OCI-LY3 (cell line): Measurements from ENCODE around the gene ICOS.
"Not testable (repeated sequence)": the region's sequence is repeated elsewhere in the genome, so short reads cannot be mapped to it uniquely, and the experiment has no call there.

Experiments used
- H2AFZ ChIP-seq: fragments of 200-600, 300-600 bp; shearing (Covaris generic); 2 replicates; pipeline ENCODE4 v1.6.0; 2014; ENCODE audit warnings: antibody characterized with exemption, low read depth, low read length
- H3K27ac ChIP-seq: fragments of 200-600, 300-600 bp; sonication (generic); 2 replicates; pipeline ENCODE4 v1.5.1; 2014; ENCODE audit warnings: mild to moderate bottlenecking, low read length, moderate library complexity, mixed read lengths
- H3K27me3 ChIP-seq: fragments of 200-600, 300-600 bp; sonication (generic); 2 replicates; pipeline ENCODE4 v1.6.1; 2014; ENCODE audit warnings: low read depth, low read length, mixed read lengths
- H3K36me3 ChIP-seq: fragments of 200-600, 300-600 bp; sonication (generic); replicated peaks from 2 replicates; pipeline ENCODE3; 2014; ENCODE audit warnings: low read depth, low read length, mixed read lengths
- H3K4me1 ChIP-seq: fragments of 300-600, 200-600 bp; sonication (generic); 2 replicates; pipeline ENCODE4 v1.6.1; 2014; ENCODE audit warnings: low read length, mixed read lengths
- H3K4me2 ChIP-seq: fragments of 200-600, 300-600 bp; sonication (generic); 2 replicates; pipeline ENCODE4 v1.6.1; 2014; ENCODE audit warnings: low read length, mixed read lengths
- H3K4me3 ChIP-seq: fragments of 300-600, 200-600 bp; sonication (generic); 2 replicates; pipeline ENCODE4 v1.5.1; 2014; ENCODE audit warnings: antibody characterized with exemption, mild to moderate bottlenecking, low read length, moderate library complexity
- H3K79me2 ChIP-seq: fragments of 300-600, 200-600 bp; shearing (Covaris generic); 2 replicates; pipeline ENCODE4 v1.6.1; 2014; ENCODE audit warnings: mild to moderate bottlenecking, low read length, mixed read lengths
- H3K9ac ChIP-seq: fragments of 300-600, 200-600 bp; shearing (Covaris generic); 2 replicates; pipeline ENCODE4 v1.6.0; 2014; ENCODE audit warnings: mild to moderate bottlenecking, low read length, moderate library complexity
- H3K9me3 ChIP-seq: fragments of 200-600, 300-600 bp; shearing (Covaris generic); 2 replicates; pipeline ENCODE4 v1.6.1; 2014; ENCODE audit warnings: low read length, mixed read lengths; ENCODE audit not compliant: insufficient read depth
- H4K20me1 ChIP-seq: fragments of 200-600, 300-600 bp; sonication (generic); 2 replicates; pipeline ENCODE4 v1.6.1; 2016; ENCODE audit warnings: low read length, mixed read lengths; ENCODE audit not compliant: insufficient read depth
- EZH2phosphoT487 ChIP-seq: fragments of 200-600 bp; shearing (Covaris generic); IDR thresholded peaks from 2 replicates; pipeline ENCODE4 v1.6.1; 2018; ENCODE audit warnings: antibody characterized with exemption, mixed run types, low read depth
- TF ChIP-seq, protein P1 (sequence below): fragments of 200-600, 300-600 bp; sonication (generic); IDR thresholded peaks from 2 replicates; pipeline ENCODE4 v1.5.1; 2014; ENCODE audit warnings: antibody characterized with exemption, low read length, low read depth

The ICOS gene

DNA sequence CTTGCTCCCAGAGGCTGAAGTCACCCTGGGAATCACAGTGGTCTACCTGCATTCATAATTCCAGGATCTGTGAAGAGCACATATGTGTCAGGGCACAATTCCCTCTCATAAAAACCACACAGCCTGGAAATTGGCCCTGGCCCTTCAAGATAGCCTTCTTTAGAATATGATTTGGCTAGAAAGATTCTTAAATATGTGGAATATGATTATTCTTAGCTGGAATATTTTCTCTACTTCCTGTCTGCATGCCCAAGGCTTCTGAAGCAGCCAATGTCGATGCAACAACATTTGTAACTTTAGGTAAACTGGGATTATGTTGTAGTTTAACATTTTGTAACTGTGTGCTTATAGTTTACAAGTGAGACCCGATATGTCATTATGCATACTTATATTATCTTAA is 24.2 kb downstream of the ICOS start:
- no peaks in the 10 kb centered on the region for H3K9me3 ChIP-seq
- no peak overlapping the region for H2AFZ ChIP-seq
- no peak overlapping the region for H3K4me3 ChIP-seq
- H3K27ac ChIP-seq: no peak overlapping the region
- H3K9ac ChIP-seq: no peak overlapping the region
- peaks cover 20% of the 10 kb centered on the region for H3K4me1 ChIP-seq
- no peak overlapping the region for H3K4me2 ChIP-seq
- no peaks in the 10 kb centered on the region for H3K79me2 ChIP-seq
- H3K27me3 ChIP-seq: no peaks in the 10 kb centered on the region
- H3K36me3 ChIP-seq: no peaks in the 10 kb centered on the region
- no peaks in the 10 kb centered on the region for H4K20me1 ChIP-seq
- TF ChIP-seq, protein P1, sequence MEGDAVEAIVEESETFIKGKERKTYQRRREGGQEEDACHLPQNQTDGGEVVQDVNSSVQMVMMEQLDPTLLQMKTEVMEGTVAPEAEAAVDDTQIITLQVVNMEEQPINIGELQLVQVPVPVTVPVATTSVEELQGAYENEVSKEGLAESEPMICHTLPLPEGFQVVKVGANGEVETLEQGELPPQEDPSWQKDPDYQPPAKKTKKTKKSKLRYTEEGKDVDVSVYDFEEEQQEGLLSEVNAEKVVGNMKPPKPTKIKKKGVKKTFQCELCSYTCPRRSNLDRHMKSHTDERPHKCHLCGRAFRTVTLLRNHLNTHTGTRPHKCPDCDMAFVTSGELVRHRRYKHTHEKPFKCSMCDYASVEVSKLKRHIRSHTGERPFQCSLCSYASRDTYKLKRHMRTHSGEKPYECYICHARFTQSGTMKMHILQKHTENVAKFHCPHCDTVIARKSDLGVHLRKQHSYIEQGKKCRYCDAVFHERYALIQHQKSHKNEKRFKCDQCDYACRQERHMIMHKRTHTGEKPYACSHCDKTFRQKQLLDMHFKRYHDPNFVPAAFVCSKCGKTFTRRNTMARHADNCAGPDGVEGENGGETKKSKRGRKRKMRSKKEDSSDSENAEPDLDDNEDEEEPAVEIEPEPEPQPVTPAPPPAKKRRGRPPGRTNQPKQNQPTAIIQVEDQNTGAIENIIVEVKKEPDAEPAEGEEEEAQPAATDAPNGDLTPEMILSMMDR: no peak
- TF ChIP-seq EZH2phosphoT487: no peak

DNA sequence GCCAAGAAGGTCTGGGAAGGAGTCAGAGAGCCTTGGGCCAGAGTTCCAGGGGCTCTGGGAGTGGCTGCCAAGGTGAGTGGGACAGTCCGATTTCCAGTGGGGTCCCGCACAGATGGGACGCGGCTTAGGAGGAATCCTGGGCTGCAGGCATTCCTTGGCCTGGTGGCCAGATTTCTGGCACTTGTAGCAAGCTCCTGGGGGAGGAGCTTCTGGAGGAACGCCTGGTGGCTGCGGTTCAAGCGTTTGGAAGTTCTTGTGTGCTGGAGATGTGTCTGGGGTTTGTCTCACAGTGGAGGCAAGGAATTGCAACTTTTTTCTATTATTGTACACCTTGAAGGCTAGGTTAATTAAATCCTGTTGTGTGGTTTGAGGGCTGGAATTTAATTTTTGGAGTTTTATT is 28.6 kb downstream of the ICOS start:
- not testable (repeated sequence) for H3K4me1 ChIP-seq, H3K4me3 ChIP-seq, H3K36me3 ChIP-seq, H3K9ac ChIP-seq, H3K27me3 ChIP-seq, H2AFZ ChIP-seq, H4K20me1 ChIP-seq, H3K27ac ChIP-seq, H3K4me2 ChIP-seq, H3K79me2 ChIP-seq, H3K9me3 ChIP-seq

DNA sequence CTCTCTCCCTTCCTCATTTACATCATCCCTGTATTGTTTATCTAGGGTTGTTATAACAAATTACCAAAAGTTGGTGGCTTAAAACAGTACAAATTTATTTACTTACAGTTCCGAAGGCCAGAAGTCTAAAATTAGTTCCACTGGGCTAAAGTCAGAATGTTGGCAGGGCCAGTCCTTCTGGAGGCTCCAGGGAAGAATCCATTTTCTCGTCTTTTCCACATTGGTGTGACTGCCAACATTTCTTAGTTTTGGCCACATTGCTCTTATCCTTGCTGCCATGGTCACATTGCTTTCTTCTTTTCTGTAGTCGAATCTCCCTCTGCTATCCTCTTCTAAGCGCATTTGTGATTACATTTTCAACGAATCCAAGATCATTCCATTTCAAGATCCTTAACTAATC is 34.7 kb downstream of the ICOS start:
- Histone ChIP-seq H3K4me1 (peaks cover 41% of the 10 kb centered on the region), H3K9me3 (no peaks in the 10 kb centered on the region), H3K9ac (no peak overlapping the region), H3K4me2 (no peak overlapping the region), H3K27me3 (no peaks in the 10 kb centered on the region), H3K36me3 (no peaks in the 10 kb centered on the region), H2AFZ (no peak overlapping the region), H3K4me3 (no peak overlapping the region), H3K27ac (peak overlapping the region; percentile 57), H3K79me2 (no peaks in the 10 kb centered on the region), H4K20me1 (no peaks in the 10 kb centered on the region)
- TF ChIP-seq EZH2phosphoT487: no peak
- TF ChIP-seq, protein P1: no peak

DNA sequence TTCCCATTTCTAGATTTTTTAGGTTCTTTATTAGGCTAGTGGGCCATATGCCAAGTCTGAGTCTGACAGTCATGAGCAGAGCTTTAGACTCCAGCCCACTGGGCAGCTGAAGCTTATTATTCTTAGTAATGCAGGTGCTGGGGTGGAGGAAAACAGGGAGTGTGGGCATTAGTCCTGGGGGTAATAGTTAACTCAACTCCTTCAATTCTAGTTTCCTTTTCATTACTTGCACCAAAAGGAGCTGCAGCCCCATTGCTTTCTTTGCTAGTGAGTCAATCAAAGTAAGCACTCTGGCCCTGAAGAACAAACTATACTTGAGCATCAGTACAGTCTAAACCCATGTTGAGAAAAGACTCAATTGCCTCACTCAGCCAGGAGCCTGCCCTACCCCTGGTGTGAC is 35.5 kb downstream of the ICOS start:
- H3K79me2 ChIP-seq: no peaks in the 10 kb centered on the region
- TF ChIP-seq EZH2phosphoT487: no peak
- TF ChIP-seq, protein P1: no peak
- no peaks in the 10 kb centered on the region for H3K9me3 ChIP-seq
- H3K4me1 ChIP-seq: peaks cover 41% of the 10 kb centered on the region
- no peaks in the 10 kb centered on the region for H3K36me3 ChIP-seq
- peak overlapping the region; percentile 22; the same call in 1 of the 2 replicates for H3K9ac ChIP-seq
- H3K27me3 ChIP-seq: no peaks in the 10 kb centered on the region
- peak overlapping the region; percentile 57 for H3K27ac ChIP-seq
- H4K20me1 ChIP-seq: no peaks in the 10 kb centered on the region
- no peak overlapping the region for H2AFZ ChIP-seq
- H3K4me3 ChIP-seq: no peak overlapping the region
- peak overlapping the region; percentile 54 for H3K4me2 ChIP-seq

DNA sequence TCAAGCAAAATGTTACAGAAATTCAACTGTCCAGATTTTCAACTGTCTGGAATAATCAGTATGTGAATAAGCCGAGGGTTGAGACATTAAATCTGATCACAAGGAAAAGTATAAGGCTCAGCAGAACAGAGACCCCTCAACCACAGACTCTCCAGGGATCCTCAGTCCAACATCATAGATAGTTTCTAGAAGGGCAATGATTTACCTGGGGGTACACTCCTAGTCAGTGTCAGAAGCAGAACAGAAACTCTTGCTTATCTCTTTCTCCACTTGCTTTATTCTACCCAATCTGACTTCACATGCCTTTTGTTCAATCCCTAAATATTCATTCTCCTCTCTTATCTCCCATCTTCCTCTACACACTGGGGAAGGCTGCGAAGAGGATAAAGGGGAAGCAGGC is 36.4 kb downstream of the ICOS start:
- H3K27ac ChIP-seq: peak overlapping the region; percentile 57
- H3K79me2 ChIP-seq: no peaks in the 10 kb centered on the region
- H3K27me3 ChIP-seq: no peaks in the 10 kb centered on the region
- no peaks in the 10 kb centered on the region for H4K20me1 ChIP-seq
- peak overlapping the region; percentile 22; the same call in 1 of the 2 replicates for H3K9ac ChIP-seq
- no peaks in the 10 kb centered on the region for H3K9me3 ChIP-seq
- no peak overlapping the region for H2AFZ ChIP-seq
- TF ChIP-seq, protein P1: no peak
- no peak for TF ChIP-seq EZH2phosphoT487
- peak overlapping the region; percentile 35; the same call in 1 of the 2 replicates for H3K4me3 ChIP-seq
- H3K36me3 ChIP-seq: no peaks in the 10 kb centered on the region
- peak overlapping the region; percentile 54 for H3K4me2 ChIP-seq
- peaks cover 41% of the 10 kb centered on the region for H3K4me1 ChIP-seq
